ENCODE data around the gene AGRP.

DNA sequence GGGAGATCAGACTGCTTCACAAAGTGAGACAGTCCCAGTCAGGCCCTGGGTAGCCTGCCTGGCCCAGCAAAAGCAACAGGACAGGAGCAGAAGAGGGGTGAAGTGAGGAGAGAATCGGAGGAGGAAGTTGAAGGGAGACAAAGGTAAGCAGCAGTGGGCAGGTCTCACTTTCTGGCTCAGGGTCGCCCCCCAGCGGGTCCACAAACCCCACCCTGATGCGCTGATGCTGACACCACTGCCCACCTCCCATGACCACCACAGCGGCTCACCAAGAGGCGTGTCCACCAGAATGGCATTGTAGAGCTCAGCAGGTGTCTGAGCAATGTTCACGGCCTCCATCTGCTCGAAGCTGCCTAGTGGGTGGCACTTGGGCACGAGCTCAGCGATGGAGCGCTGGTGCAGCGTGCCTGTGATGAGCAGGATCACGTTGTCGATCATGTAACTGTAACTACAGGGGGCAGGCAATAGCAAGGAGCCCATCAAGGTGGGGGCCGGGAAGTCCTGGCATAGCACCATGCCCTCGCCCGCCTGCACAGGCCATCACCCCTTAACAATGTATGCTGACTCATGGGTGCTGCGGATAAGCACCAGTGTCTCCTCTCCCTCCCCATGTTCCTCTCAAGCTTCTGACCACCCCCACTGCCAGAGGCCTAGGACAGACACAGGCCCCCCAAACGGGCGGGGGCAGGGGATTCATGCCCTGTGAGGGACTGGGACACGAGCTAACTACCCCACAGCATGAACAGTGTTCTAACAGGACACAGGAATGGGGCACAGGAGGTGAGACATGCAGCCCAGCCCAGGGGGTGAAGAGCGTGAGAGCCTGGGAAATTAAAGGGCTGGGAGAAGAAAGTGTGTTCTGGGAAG lies 38.9 kb downstream of the AGRP start:
- TF ChIP-seq, protein P1, sequence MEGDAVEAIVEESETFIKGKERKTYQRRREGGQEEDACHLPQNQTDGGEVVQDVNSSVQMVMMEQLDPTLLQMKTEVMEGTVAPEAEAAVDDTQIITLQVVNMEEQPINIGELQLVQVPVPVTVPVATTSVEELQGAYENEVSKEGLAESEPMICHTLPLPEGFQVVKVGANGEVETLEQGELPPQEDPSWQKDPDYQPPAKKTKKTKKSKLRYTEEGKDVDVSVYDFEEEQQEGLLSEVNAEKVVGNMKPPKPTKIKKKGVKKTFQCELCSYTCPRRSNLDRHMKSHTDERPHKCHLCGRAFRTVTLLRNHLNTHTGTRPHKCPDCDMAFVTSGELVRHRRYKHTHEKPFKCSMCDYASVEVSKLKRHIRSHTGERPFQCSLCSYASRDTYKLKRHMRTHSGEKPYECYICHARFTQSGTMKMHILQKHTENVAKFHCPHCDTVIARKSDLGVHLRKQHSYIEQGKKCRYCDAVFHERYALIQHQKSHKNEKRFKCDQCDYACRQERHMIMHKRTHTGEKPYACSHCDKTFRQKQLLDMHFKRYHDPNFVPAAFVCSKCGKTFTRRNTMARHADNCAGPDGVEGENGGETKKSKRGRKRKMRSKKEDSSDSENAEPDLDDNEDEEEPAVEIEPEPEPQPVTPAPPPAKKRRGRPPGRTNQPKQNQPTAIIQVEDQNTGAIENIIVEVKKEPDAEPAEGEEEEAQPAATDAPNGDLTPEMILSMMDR (IDR thresholded peaks at IDR 0.05) = no peak
- TF ChIP-seq, protein P2, sequence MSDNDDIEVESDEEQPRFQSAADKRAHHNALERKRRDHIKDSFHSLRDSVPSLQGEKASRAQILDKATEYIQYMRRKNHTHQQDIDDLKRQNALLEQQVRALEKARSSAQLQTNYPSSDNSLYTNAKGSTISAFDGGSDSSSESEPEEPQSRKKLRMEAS (CRISPR knock-in tag; IDR thresholded peaks at IDR 0.05) = no peak
- TF ChIP-seq, protein P3, sequence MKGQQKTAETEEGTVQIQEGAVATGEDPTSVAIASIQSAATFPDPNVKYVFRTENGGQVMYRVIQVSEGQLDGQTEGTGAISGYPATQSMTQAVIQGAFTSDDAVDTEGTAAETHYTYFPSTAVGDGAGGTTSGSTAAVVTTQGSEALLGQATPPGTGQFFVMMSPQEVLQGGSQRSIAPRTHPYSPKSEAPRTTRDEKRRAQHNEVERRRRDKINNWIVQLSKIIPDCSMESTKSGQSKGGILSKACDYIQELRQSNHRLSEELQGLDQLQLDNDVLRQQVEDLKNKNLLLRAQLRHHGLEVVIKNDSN (CRISPR knock-in tag; IDR thresholded peaks at IDR 0.05) = no peak
- TF ChIP-seq CBFB (CRISPR knock-in tag; IDR thresholded peaks at IDR 0.05; ENCODE audit: low read depth) = no peak
- no peak for TF ChIP-seq CREM (CRISPR knock-in tag; IDR thresholded peaks at IDR 0.05)
- TF ChIP-seq, protein P4, sequence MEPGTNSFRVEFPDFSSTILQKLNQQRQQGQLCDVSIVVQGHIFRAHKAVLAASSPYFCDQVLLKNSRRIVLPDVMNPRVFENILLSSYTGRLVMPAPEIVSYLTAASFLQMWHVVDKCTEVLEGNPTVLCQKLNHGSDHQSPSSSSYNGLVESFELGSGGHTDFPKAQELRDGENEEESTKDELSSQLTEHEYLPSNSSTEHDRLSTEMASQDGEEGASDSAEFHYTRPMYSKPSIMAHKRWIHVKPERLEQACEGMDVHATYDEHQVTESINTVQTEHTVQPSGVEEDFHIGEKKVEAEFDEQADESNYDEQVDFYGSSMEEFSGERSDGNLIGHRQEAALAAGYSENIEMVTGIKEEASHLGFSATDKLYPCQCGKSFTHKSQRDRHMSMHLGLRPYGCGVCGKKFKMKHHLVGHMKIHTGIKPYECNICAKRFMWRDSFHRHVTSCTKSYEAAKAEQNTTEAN (CRISPR knock-in tag; IDR thresholded peaks at IDR 0.05) = no peak
